ENCODE measurements around the gene CBY1.

GRCh38 chr22:38706901-38707195, 50.4 kb downstream of the CBY1 start:
- no peak for TF ChIP-seq CTCF (IDR thresholded peaks at IDR 0.05)
- no peak for TF ChIP-seq POLR2A (IDR thresholded peaks at IDR 0.05)
